GM19238 (cell line): Measurements from ENCODE around the gene GPER1.
"Not testable (repeated sequence)": the region's sequence is repeated elsewhere in the genome, so short reads cannot be mapped to it uniquely, and the experiment has no call there.

Experiments used
- DNase-seq: peaks from one replicate; pipeline ENCODE4 v3.0.0; 2011; ENCODE audit warnings: low spot score; ENCODE audit not compliant: insufficient read length

GPER1 gene

GRCh38 chr7:1116383-1117008, 28.6 kb downstream of the GPER1 start:
- DNase-seq, result not testable (repeated sequence)

GRCh38 chr7:1117321-1117928, 29.5 kb downstream of the GPER1 start:
- no peak for DNase-seq

- DNase-seq, result no peak
These were observed 31.3 kb downstream of the GPER1 start for GRCh38 chr7:1119201-1119600.

GRCh38 chr7:1120791-1121190, 32.9 kb downstream of the GPER1 start:
- no peak for DNase-seq

GRCh38 chr7:1121476-1121875, 33.6 kb downstream of the GPER1 start:
- no peak for DNase-seq

GRCh38 chr7:1121886-1122831, 34.2 kb downstream of the GPER1 start:
- DNase-seq, result no peak

GRCh38 chr7:1122832-1123501, 35.1 kb downstream of the GPER1 start:
- no peak for DNase-seq

- DNase-seq, result no peak
These were observed 35.8 kb downstream of the GPER1 start for GRCh38 chr7:1123715-1124114.

GRCh38 chr7:1124164-1124563, 36.3 kb downstream of the GPER1 start:
- DNase-seq, result no peak

- DNase-seq, result no peak
These were observed 37.1 kb downstream of the GPER1 start for GRCh38 chr7:1124816-1125602.

- DNase-seq, result no peak
These were observed 37.7 kb downstream of the GPER1 start for GRCh38 chr7:1125603-1125969.

GRCh38 chr7:1127001-1127400, 39.1 kb downstream of the GPER1 start:
- no peak for DNase-seq

GRCh38 chr7:1129431-1129830, 41.5 kb downstream of the GPER1 start:
- DNase-seq, result no peak

GRCh38 chr7:1130021-1130990, 42.4 kb downstream of the GPER1 start:
- DNase-seq, result no peak

GRCh38 chr7:1131471-1132265, 43.8 kb downstream of the GPER1 start:
- no peak for DNase-seq

GRCh38 chr7:1134951-1135350, 47.0 kb downstream of the GPER1 start:
- no peak for DNase-seq

GRCh38 chr7:1136841-1137516, 49.1 kb downstream of the GPER1 start:
- DNase-seq, result no peak

GRCh38 chr7:1137517-1138167, 49.7 kb downstream of the GPER1 start:
- DNase-seq, result no peak
